Caco-2 (cell line): ENCODE measurements around the gene NUDCD3. TPM values are rescaled to one million over a fixed set of nuclear protein-coding genes. Genes with fewer than 3 reads are reported as not detected.

ENCODE experiments used
- BruUV-seq: library from RNA; stranded (reverse); fragments of 400-500 nt; replicated peaks from 2 replicates; lab custom pipeline; 2021; lab: Mats Ljungman, UMichigan
- CTCF ChIA-PET: fragments of 300-600 bp; sonication (Branson Sonifier 250); formaldehyde crosslinking; loops from one replicate; lab custom pipeline; 2022; ENCODE audit warnings: antibody characterized with exemption; lab: Charles Lee
- POLR2A ChIA-PET: fragments of 300-600 bp; sonication (Branson Sonifier 250); formaldehyde crosslinking; loops from one replicate; lab custom pipeline; 2022; ENCODE audit warnings: antibody characterized with exemption; lab: Charles Lee
- DNase-seq, 2 experiments: peaks; one replicate each; pipeline versions ENCODE4 v3.0.0 to v3.0.0-alpha.2; 2020 to 2022
- H3K27me3 ChIP-seq: replicated peaks from 2 replicates; pipeline ENCODE4 v1.6.0; 2011; ENCODE audit warnings: low read length; ENCODE audit not compliant: control insufficient read depth, insufficient read depth
- H3K36me3 ChIP-seq: 2 replicates; pipeline ENCODE4 v1.5.1; 2011; ENCODE audit warnings: low read length; ENCODE audit not compliant: control insufficient read depth, insufficient read depth
- H3K4me1 ChIP-seq: fragments of 250-450 bp; sonication (Bioruptor Pico); 2 replicates; pipeline ENCODE4 v1.5.1; 2020; ENCODE audit warnings: mild to moderate bottlenecking
- H3K4me3 ChIP-seq: 2 replicates; pipeline ENCODE4 v1.5.1; 2011; ENCODE audit warnings: low read depth, mild to moderate bottlenecking, control low read depth, low read length
- H3K9me3 ChIP-seq: fragments of 250-450 bp; sonication (Bioruptor Pico); 2 replicates; pipeline ENCODE4 v1.5.1; 2020; ENCODE audit warnings: mild to moderate bottlenecking, moderate library complexity
- H3K27ac Mint-ChIP-seq: one replicate; pipeline ENCODE4 v1.8.0; 2022; ENCODE audit warnings: mixed read lengths; ENCODE audit not compliant: unreplicated experiment
- H3K27me3 Mint-ChIP-seq: one replicate; pipeline ENCODE4 v1.8.0; 2022; ENCODE audit warnings: mixed read lengths; ENCODE audit not compliant: insufficient read depth, unreplicated experiment
- H3K36me3 Mint-ChIP-seq: one replicate; pipeline ENCODE4 v1.8.0; 2022; ENCODE audit warnings: mild to moderate bottlenecking, mixed read lengths; ENCODE audit not compliant: insufficient read depth, unreplicated experiment
- H3K4me1 Mint-ChIP-seq: one replicate; pipeline ENCODE4 v1.8.0; 2022; ENCODE audit warnings: low read depth, mixed read lengths; ENCODE audit not compliant: unreplicated experiment
- H3K4me3 Mint-ChIP-seq: one replicate; pipeline ENCODE4 v1.8.0; 2022; ENCODE audit warnings: mild to moderate bottlenecking, moderate library complexity, mixed read lengths; ENCODE audit not compliant: unreplicated experiment
- H3K9me3 Mint-ChIP-seq: one replicate; pipeline ENCODE4 v1.8.0; 2022; ENCODE audit warnings: mixed read lengths; ENCODE audit not compliant: unreplicated experiment
- CTCF ChIP-seq, 2 experiments: fragments of 200-600 bp in 1 of 2; IDR thresholded peaks; 1 replicate in 1 of 2; 2 replicates in 1 of 2; pipeline versions ENCODE4 v1.5.1 to v1.8.0; 2011 to 2022; ENCODE audit warnings: antibody characterized with exemption in 1 of 2, control low read depth in 1 of 2, inconsistent platforms in 1 of 2, low read depth in 1 of 2, low read length in 1 of 2, mild to moderate bottlenecking in 1 of 2, moderate library complexity in 1 of 2; ENCODE audit not compliant: insufficient read depth in 1 of 2, severe bottlenecking in 1 of 2, unreplicated experiment in 1 of 2
- intact Hi-C: fragments of 100-400 bp; cut with micrococcal nuclease; formaldehyde crosslinking; loops from one replicate; pipeline ENCODE4 v1.10.0; 2022; ENCODE audit not compliant: unreplicated experiment
- total RNA-seq: library from RNA; stranded (reverse); gene quantifications from 2 replicates; pipeline ENCODE4 v1.2.3, GENCODE V29; 2022

The NUDCD3 gene
- total RNA-seq, 1 experiment from 2014 or later: 116 TPM

GRCh38 chr7:44484482-44485313 lies 5.8 kb downstream of the NUDCD3 start:
- Mint-ChIP-seq H3K27ac (no peak overlapping the region), H3K4me1 (peaks cover 22% of the 10 kb centered on the region), H3K9me3 (peaks cover 21% of the 10 kb centered on the region), H3K27me3 (no peaks in the 10 kb centered on the region), H3K4me3 (no peak overlapping the region), H3K36me3 (peaks cover 53% of the 10 kb centered on the region)
- Histone ChIP-seq H3K36me3 (peaks cover 7% of the 10 kb centered on the region), H3K4me1 (peaks cover 10% of the 10 kb centered on the region; the same call in 1 of the 2 replicates), H3K4me3 (no peak overlapping the region), H3K9me3 (no peaks in the 10 kb centered on the region; the same call in 1 of the 2 replicates), H3K27me3 (no peaks in the 10 kb centered on the region)
- BruUV-seq: no TSS peak
- no peak for TF ChIP-seq CTCF (IDR thresholded peaks at IDR 0.05; ENCODE audit: insufficient read depth in 1 of 2, low read depth in 1 of 2, low read length in 1 of 2, severe bottlenecking in 1 of 2, unreplicated experiment in 1 of 2)
- POLR2A ChIA-PET: no interaction called here
- intact Hi-C loops: no loop called here
- CTCF ChIA-PET: no interaction called here
- DNase-seq: no peak

- no peak overlapping the region for H3K4me3 Mint-ChIP-seq
- H3K4me1 Mint-ChIP-seq: peaks cover 17% of the 10 kb centered on the region
- intact Hi-C loops: loop anchor here (1.0 kb wide), 1 partner anchor 48 kb away; no protein-coding TSS in a partner anchor
- Histone ChIP-seq H3K27me3 (no peaks in the 10 kb centered on the region), H3K4me3 (no peak overlapping the region), H3K4me1 (no peaks in the 10 kb centered on the region), H3K9me3 (no peaks in the 10 kb centered on the region; the same call in 1 of the 2 replicates), H3K36me3 (peaks cover 7% of the 10 kb centered on the region)
- DNase-seq: no peak
- ChIA-PET CTCF (no interaction called here), POLR2A (no interaction called here)
- no peak for TF ChIP-seq CTCF (IDR thresholded peaks at IDR 0.05; ENCODE audit: insufficient read depth in 1 of 2, low read depth in 1 of 2, low read length in 1 of 2, severe bottlenecking in 1 of 2, unreplicated experiment in 1 of 2)
- peaks cover 59% of the 10 kb centered on the region for H3K36me3 Mint-ChIP-seq
- peaks cover 21% of the 10 kb centered on the region for H3K9me3 Mint-ChIP-seq
- H3K27me3 Mint-ChIP-seq: no peaks in the 10 kb centered on the region
- H3K27ac Mint-ChIP-seq: no peak overlapping the region
- no TSS peak for BruUV-seq
Measured at GRCh38 chr7:44482502-44483485, 7.7 kb downstream of the NUDCD3 start.

GRCh38 chr7:44477938-44478337 lies 12.5 kb downstream of the NUDCD3 start:
- Histone ChIP-seq H3K27me3 (no peaks in the 10 kb centered on the region), H3K36me3 (peaks cover 3% of the 10 kb centered on the region; the same call in 1 of the 2 replicates), H3K4me3 (no peak overlapping the region), H3K9me3 (no peaks in the 10 kb centered on the region; the same call in 1 of the 2 replicates), H3K4me1 (peaks cover 11% of the 10 kb centered on the region)
- TF ChIP-seq CTCF (IDR thresholded peaks at IDR 0.05; ENCODE audit: insufficient read depth in 1 of 2, low read depth in 1 of 2, low read length in 1 of 2, severe bottlenecking in 1 of 2, unreplicated experiment in 1 of 2): no peak
- Mint-ChIP-seq H3K36me3 (peaks cover 70% of the 10 kb centered on the region), H3K4me1 (peaks cover 34% of the 10 kb centered on the region), H3K9me3 (peaks cover 7% of the 10 kb centered on the region), H3K27me3 (no peaks in the 10 kb centered on the region), H3K4me3 (no peak overlapping the region), H3K27ac (no peak overlapping the region)
- intact Hi-C loops: loop anchor here (1.0 to 10.0 kb wide), 4 partner anchors 47 to 343 kb away; no protein-coding TSS in a partner anchor
- BruUV-seq: no TSS peak
- no peak for DNase-seq
- CTCF ChIA-PET: interaction anchor here (0.7 kb wide), 1 partner anchor 240 kb away, joined by 6 read pairs; no protein-coding TSS in a partner anchor
- POLR2A ChIA-PET: no interaction called here
